ENCODE results near the gene PLA2G6.
"Not testable (repeated sequence)": the region's sequence is repeated elsewhere in the genome, so short reads cannot be mapped to it uniquely, and the experiment has no call there.

PLA2G6 gene

GRCh38 chr22:38191731-38192474, 10.3 kb upstream of the PLA2G6 start:
- in situ Hi-C loops (cut with MboI; ENCODE audit: low sequenced_read_pairs) = no loop called here

- in situ Hi-C loops (cut with MboI; ENCODE audit: low sequenced_read_pairs) = no loop called here
Measured at GRCh38 chr22:38191055-38191454, 9.4 kb upstream of the PLA2G6 start.

- in situ Hi-C loops (cut with MboI; ENCODE audit: low sequenced_read_pairs) = no loop called here
Measured at GRCh38 chr22:38190581-38190980, 9.0 kb upstream of the PLA2G6 start.

- in situ Hi-C loops (cut with MboI; ENCODE audit: low sequenced_read_pairs) = no loop called here
Measured at GRCh38 chr22:38189104-38189503, 7.5 kb upstream of the PLA2G6 start.

- in situ Hi-C loops (cut with MboI; ENCODE audit: low sequenced_read_pairs) = no loop called here
Measured at GRCh38 chr22:38187413-38188212, 6.0 kb upstream of the PLA2G6 start.

GRCh38 chr22:38186429-38186828, 4.8 kb upstream of the PLA2G6 start:
- in situ Hi-C loops (cut with MboI; ENCODE audit: low sequenced_read_pairs) = no loop called here

- in situ Hi-C loops (cut with MboI; ENCODE audit: low sequenced_read_pairs) = no loop called here
Measured at GRCh38 chr22:38184788-38185187, 3.2 kb upstream of the PLA2G6 start.

- in situ Hi-C loops (cut with MboI; ENCODE audit: low sequenced_read_pairs) = no loop called here
Measured at GRCh38 chr22:38180841-38181452, 683 bp downstream of the PLA2G6 start.

GRCh38 chr22:38178605-38178937, 3.1 kb downstream of the PLA2G6 start:
- in situ Hi-C loops (cut with MboI; ENCODE audit: low sequenced_read_pairs) = not testable (repeated sequence)

- in situ Hi-C loops (cut with MboI; ENCODE audit: low sequenced_read_pairs) = no loop called here
Measured at GRCh38 chr22:38177926-38178604, 3.6 kb downstream of the PLA2G6 start.

GRCh38 chr22:38177571-38177925, 4.1 kb downstream of the PLA2G6 start:
- in situ Hi-C loops (cut with MboI; ENCODE audit: low sequenced_read_pairs) = not testable (repeated sequence)

GRCh38 chr22:38177044-38177443, 4.6 kb downstream of the PLA2G6 start:
- in situ Hi-C loops (cut with MboI; ENCODE audit: low sequenced_read_pairs) = no loop called here

GRCh38 chr22:38176170-38176741, 5.4 kb downstream of the PLA2G6 start:
- in situ Hi-C loops (cut with MboI; ENCODE audit: low sequenced_read_pairs) = no loop called here

GRCh38 chr22:38175206-38176118, 6.2 kb downstream of the PLA2G6 start:
- in situ Hi-C loops (cut with MboI; ENCODE audit: low sequenced_read_pairs) = no loop called here

GRCh38 chr22:38174626-38175025, 7.0 kb downstream of the PLA2G6 start:
- in situ Hi-C loops (cut with MboI; ENCODE audit: low sequenced_read_pairs) = no loop called here

- in situ Hi-C loops (cut with MboI; ENCODE audit: low sequenced_read_pairs) = no loop called here
Measured at GRCh38 chr22:38173641-38173906, 8.1 kb downstream of the PLA2G6 start.

- in situ Hi-C loops (cut with MboI; ENCODE audit: low sequenced_read_pairs) = no loop called here
Measured at GRCh38 chr22:38172832-38173640, 8.6 kb downstream of the PLA2G6 start.

- in situ Hi-C loops (cut with MboI; ENCODE audit: low sequenced_read_pairs) = no loop called here
Measured at GRCh38 chr22:38171927-38172831, 9.5 kb downstream of the PLA2G6 start.

- in situ Hi-C loops (cut with MboI; ENCODE audit: low sequenced_read_pairs) = no loop called here
Measured at GRCh38 chr22:38170469-38170868, 11.2 kb downstream of the PLA2G6 start.

Measured in HL-60/S4 treated with retinoic acid at 250 ng/mL for 4 days and 3 days (cell line).